Measurements from ENCODE around the gene ARHGEF19. TPM values are rescaled to one million over a fixed set of nuclear protein-coding genes. Genes with fewer than 3 reads are reported as not detected.
A peak's percentile ranks its signal among the peaks of the same experiment; 100 is the strongest.

ARHGEF19 gene
- total RNA-seq, 1 experiment from 2014 or later = 21.1 TPM

DNA sequence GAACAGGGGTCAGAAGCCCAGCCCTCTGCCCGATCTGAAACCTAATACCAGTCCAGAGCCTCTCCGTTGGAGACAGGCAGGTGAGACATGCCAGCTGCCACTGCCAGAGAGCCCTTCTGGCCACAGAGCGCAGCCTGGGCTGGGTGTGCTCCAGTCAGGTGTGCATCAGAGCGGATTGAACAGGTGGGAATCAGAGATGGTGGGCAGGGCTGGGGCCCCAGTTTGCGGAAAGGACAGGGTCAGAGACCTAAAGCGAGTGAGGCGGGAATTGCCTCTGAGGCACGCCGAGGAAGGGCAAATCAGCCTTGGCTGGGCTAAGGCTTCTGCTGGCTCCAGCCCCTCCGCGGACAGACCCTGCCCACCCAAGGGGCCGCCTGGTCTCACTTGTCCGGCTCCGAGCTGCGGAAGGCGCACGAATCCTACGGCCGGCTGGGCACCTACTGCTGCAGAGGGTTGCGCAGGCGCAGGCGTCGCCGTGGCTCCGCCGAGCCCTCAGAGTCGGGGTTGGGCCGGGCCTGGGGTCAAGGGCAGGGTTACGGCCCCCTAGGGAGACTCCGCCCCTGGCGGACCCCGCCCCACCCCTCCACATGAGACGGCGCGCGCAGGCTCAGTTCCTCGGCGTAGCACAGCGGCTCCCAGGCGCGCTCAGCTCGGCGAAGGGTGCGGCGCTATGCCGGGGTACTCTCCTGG, 14.2 kb upstream of the ARHGEF19 start:
- H3K27me3 ChIP-seq (ENCODE audit: insufficient read depth, low read length) = peaks cover 19% of the 10 kb centered on the region; the same call in 1 of the 2 replicates
- peak overlapping the region; percentile 65 for H3K4me2 ChIP-seq (ENCODE audit: insufficient read depth, insufficient read length, low read length)
- H4K5ac ChIP-seq (ENCODE audit: insufficient read length, low read depth, low read length) = no peak overlapping the region
- H3K79me1 ChIP-seq (ENCODE audit: insufficient read depth, low read depth, low read length, poor library complexity, severe bottlenecking) = no peaks in the 10 kb centered on the region
- H4K8ac ChIP-seq (replicated peaks; ENCODE audit: insufficient read length, low read depth, low read length) = no peak overlapping the region
- H4K91ac ChIP-seq (ENCODE audit: insufficient read length, low read depth, low read length) = no peak overlapping the region
- no peak overlapping the region for H2BK120ac ChIP-seq (ENCODE audit: low read depth, low read length, poor library complexity, severe bottlenecking)
- no peaks in the 10 kb centered on the region for H3K79me2 ChIP-seq (ENCODE audit: insufficient read depth, low read length)
- H2BK5ac ChIP-seq (ENCODE audit: insufficient read length, low read length) = no peak overlapping the region
- no peak overlapping the region for H3K56ac ChIP-seq (ENCODE audit: insufficient read length, low read depth, low read length)
- no peaks in the 10 kb centered on the region; a peak in 2 of 5 replicates for H3K9me3 Mint-ChIP-seq
- peak overlapping the region in 1 of 3 experiments; percentile 44; a peak in 1 of 7 replicates for H3K27ac Mint-ChIP-seq
- no peak overlapping the region for H2BK20ac ChIP-seq (ENCODE audit: low read depth, low read length, poor library complexity, severe bottlenecking)
- peaks cover 9% of the 10 kb centered on the region for H3K23me2 ChIP-seq (ENCODE audit: insufficient read length, low read depth, low read length, poor library complexity, severe bottlenecking)
- peak overlapping the region; percentile 69 to 83 for H3K4me3 Mint-ChIP-seq
- H2BK12ac ChIP-seq (ENCODE audit: insufficient read length, low read depth, low read length) = no peak overlapping the region
- no peak overlapping the region for H3T11ph ChIP-seq (ENCODE audit: low read length)
- H3K27ac ChIP-seq (ENCODE audit: insufficient read length, low read depth, low read length) = no peak overlapping the region
- H3K4me1 Mint-ChIP-seq = peaks cover 20 to 23% of the 10 kb centered on the region in 2 experiments
- H4K20me1 ChIP-seq (ENCODE audit: control insufficient read depth, insufficient read depth, insufficient read length) = peaks cover 4% of the 10 kb centered on the region
- no peak overlapping the region for H3K14ac ChIP-seq (ENCODE audit: insufficient read depth, low read length)
- no peak overlapping the region for H3K18ac ChIP-seq (ENCODE audit: insufficient read length, low read depth, low read length)
- DNase-seq = peak; percentile 93
- no peaks in the 10 kb centered on the region for H3K9me3 ChIP-seq (ENCODE audit: control insufficient read depth, low read depth, low read length)
- H3K9ac ChIP-seq (ENCODE audit: extremely low read depth, insufficient read length, low read length) = peak overlapping the region; percentile 6
- WGBS (ENCODE audit: extremely low coverage, insufficient read length, low lambda C conversion rate) = no CpG with 5 or more reads among the region's 46 CpGs
- H3K23ac ChIP-seq (ENCODE audit: insufficient read length, low read depth, low read length) = no peak overlapping the region
- no peak overlapping the region for H3K4ac ChIP-seq (ENCODE audit: low read depth, low read length)
- peaks cover 70% of the 10 kb centered on the region for H3K27me3 Mint-ChIP-seq (ENCODE audit: low read depth)
- H2BK15ac ChIP-seq (ENCODE audit: low read depth, low read length) = no peak overlapping the region
- no peaks in the 10 kb centered on the region for H3K36me3 Mint-ChIP-seq (ENCODE audit: insufficient read depth in 1 of 3, low read depth in 3 of 3)
- no peak overlapping the region for H2AFZ ChIP-seq (ENCODE audit: low read length)
- H2AK5ac ChIP-seq (ENCODE audit: insufficient read length, low read length) = no peak overlapping the region
- H3K4me1 ChIP-seq (ENCODE audit: insufficient read depth, low read length) = no peaks in the 10 kb centered on the region
- TF ChIP-seq, protein P1, sequence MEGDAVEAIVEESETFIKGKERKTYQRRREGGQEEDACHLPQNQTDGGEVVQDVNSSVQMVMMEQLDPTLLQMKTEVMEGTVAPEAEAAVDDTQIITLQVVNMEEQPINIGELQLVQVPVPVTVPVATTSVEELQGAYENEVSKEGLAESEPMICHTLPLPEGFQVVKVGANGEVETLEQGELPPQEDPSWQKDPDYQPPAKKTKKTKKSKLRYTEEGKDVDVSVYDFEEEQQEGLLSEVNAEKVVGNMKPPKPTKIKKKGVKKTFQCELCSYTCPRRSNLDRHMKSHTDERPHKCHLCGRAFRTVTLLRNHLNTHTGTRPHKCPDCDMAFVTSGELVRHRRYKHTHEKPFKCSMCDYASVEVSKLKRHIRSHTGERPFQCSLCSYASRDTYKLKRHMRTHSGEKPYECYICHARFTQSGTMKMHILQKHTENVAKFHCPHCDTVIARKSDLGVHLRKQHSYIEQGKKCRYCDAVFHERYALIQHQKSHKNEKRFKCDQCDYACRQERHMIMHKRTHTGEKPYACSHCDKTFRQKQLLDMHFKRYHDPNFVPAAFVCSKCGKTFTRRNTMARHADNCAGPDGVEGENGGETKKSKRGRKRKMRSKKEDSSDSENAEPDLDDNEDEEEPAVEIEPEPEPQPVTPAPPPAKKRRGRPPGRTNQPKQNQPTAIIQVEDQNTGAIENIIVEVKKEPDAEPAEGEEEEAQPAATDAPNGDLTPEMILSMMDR (conservative IDR thresholded peaks at IDR 0.05) = no peak
